ENCODE data around the gene DPY19L2. TPM values are rescaled to one million over a fixed set of nuclear protein-coding genes. Genes with fewer than 3 reads are reported as not detected.
"Not testable (repeated sequence)": the region's sequence is repeated elsewhere in the genome, so short reads cannot be mapped to it uniquely, and the experiment has no call there.

Gene DPY19L2
- total RNA-seq, 1 donor from 2014 or later = 41.3 TPM

DNA sequence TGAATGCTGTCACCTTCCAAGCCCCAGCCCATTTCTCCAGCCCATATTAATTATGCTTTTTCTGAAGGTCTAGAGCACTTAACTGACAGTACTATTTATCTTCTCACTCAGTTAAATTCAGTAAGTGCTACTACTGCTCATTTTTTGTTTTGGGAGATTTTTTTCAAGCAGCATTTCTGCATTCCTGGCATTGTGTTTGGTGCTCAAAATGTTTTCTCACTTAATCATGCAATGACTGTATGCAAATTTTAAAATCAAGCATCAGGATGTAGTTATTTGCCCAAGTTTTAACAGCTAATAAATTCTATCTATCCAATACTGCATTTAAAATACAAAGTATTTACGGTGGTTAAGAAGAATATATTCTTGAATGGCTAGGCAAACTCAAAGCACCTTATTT lies 1.6 kb upstream of the DPY19L2 start:
- ATAC-seq (ENCODE audit: poor library complexity); intact Hi-C loops (cut with DNase I); DNase-seq: not testable (repeated sequence)

GRCh38 chr12:63669427-63669826 lies 1.1 kb upstream of the DPY19L2 start:
- intact Hi-C loops (cut with DNase I); ATAC-seq (ENCODE audit: poor library complexity); DNase-seq: not testable (repeated sequence)

DNA sequence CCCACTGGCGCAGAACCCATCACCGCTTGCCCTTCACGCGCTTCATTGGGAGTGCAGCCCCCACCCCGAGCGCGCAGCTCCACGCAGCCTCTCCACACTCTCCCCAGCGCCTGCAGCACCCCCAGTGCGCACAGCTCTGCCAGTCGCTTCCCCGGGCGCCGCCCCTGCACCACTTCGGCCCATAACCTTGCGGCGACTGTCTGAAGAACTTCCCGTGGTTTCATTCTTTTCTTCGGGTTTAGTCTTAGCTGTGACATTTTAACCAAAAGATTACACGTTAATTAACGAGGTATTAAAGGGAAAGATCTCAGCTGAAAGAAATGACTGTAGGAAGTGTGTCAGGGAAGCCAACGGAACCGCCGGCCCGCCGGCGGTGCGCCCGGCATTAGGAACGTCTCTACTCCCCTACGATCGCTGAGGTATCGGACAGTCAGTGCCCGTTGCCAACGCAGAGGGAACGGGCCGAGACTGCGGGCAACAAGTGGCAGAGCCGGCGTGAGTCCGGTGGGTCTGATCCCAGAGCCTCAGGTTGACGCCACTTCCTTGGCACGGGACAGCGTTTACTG lies 590 bp upstream of the DPY19L2 start:
- intact Hi-C loops (cut with DNase I) = not testable (repeated sequence)
- DNase-seq (peak; percentile 57), ATAC-seq (ENCODE audit: poor library complexity) (peak; percentile 71)

DNA sequence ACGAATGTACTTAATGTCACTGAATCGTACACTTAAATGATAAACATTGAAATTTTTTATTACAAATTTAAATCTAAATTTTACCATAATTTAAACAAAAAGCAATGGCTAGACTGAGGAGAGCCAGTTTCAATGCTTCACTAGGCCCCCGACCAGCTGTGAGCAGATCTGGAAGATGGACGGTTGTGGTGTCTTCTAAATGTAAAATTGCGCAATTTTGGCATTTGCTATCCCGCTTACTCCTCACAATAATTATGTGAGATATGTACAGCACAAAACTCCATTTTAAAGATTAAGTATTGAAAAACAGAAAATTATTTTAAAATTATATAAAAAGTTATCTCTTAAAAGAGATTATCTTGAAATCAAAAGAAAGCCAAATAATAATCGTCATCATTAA lies 5.3 kb downstream of the DPY19L2 start:
- DNase-seq; intact Hi-C loops (cut with DNase I); ATAC-seq (ENCODE audit: poor library complexity): not testable (repeated sequence)

GRCh38 chr12:63658501-63658900 lies 9.8 kb downstream of the DPY19L2 start:
- DNase-seq; ATAC-seq (ENCODE audit: poor library complexity); intact Hi-C loops (cut with DNase I): not testable (repeated sequence)

GRCh38 chr12:63656407-63656806 lies 11.9 kb downstream of the DPY19L2 start:
- DNase-seq; intact Hi-C loops (cut with DNase I); ATAC-seq (ENCODE audit: poor library complexity): not testable (repeated sequence)

DNA sequence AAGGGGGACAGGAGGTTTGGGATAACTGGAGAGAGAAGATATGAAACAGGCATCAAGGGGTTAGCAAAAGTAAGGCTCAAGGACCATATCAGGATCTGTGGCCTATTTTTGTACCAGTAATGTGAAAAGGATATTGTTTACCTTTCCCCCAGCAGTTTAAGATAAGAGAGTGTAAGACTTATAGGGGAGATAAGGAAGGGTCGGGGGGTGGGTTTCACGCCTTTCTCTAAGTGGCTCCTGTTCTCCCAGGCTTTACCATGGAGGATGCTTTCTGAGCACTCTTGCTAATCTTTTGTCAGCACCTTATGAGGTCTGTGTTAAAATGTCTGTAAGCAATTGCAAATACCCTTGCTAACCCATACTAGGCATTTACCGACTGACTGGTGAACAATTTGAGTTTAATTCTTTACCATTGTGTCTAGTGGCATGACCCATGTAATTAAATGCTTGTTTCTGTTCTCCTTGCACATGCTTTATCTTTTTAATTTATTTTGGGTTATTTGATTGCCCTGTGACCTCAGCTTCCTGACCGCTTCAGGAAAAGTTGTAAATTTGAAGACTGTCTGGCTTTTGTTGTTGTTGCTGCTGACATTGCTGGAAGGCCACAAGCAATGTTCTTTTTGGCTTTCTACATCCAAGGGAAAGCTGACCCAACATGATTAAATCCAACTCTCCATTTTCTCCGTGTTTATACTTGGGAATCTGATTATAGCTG lies 12.6 kb downstream of the DPY19L2 start:
- DNase-seq; intact Hi-C loops (cut with DNase I); ATAC-seq (ENCODE audit: poor library complexity): not testable (repeated sequence)

DNA sequence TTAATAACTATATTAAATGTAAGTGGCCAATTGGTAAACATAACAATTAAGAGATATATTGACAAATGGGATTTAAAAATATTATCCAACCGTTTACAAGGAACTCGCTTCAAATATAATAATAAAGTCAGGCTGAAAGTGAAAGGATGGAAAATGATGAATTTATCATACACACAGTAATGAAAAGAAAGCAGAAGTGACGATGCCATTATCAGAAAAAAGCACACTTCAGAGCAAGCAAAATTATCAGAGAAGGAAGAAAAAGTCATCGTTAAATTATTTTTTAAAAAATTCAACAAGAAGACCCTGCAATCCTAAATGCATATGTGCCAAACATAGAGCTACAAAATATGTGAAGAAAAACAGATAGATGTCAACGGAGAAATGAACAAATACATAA lies 13.8 kb downstream of the DPY19L2 start:
- DNase-seq; ATAC-seq (ENCODE audit: poor library complexity); intact Hi-C loops (cut with DNase I): not testable (repeated sequence)

- intact Hi-C loops (cut with DNase I); DNase-seq; ATAC-seq (ENCODE audit: poor library complexity): not testable (repeated sequence)
Observed at GRCh38 chr12:63649517-63649916, 18.8 kb downstream of the DPY19L2 start.

- ATAC-seq (ENCODE audit: poor library complexity); DNase-seq; intact Hi-C loops (cut with DNase I): not testable (repeated sequence)
Observed at GRCh38 chr12:63643381-63644140, 24.7 kb downstream of the DPY19L2 start.

GRCh38 chr12:63624258-63624657 lies 44.0 kb downstream of the DPY19L2 start:
- intact Hi-C loops (cut with DNase I) = not testable (repeated sequence)

DNA sequence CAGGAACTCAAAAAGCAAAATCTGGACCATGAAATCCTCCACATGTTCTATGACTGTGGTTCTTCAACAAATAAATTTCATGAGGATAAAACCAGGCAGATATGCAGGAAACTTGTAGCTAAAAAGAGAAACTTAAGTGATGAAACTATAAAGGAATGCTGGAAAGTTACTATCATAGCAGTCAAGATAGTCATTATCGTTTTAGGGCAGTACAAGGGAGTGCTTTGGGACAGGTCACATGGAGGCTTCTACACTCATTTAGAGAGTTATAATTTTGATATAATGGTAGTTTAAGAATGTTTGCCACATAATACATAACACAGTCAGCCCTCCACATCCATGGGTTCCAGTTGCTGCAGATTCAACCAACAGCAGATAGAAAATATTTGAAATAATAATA lies 52.7 kb downstream of the DPY19L2 start:
- ATAC-seq (ENCODE audit: poor library complexity) = peak; percentile 63
- intact Hi-C loops (cut with DNase I); DNase-seq: not testable (repeated sequence)

More at GRCh38 chr12:63624258-63624657, 44.0 kb downstream of the DPY19L2 start:
- ATAC-seq (ENCODE audit: poor library complexity) = peak; percentile 57
- DNase-seq = not testable (repeated sequence)

DNA sequence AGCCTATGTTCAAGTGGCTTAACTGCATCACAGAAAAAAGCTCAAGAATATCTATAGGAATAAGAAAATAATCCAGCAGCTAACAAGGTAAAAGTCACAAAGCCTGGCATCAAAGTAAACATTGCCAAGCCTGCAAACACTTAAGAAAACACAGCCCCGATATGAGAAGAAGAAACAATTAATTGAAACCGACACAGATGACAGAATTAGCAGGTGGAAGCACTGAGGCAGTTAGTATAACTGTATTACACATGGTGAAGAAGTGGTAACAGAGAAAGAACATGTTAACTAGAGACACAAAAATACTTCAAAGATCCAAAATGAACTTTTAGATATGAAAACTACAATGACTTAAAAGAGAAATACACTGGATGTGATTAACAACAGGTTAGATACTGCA lies 57.0 kb downstream of the DPY19L2 start:
- intact Hi-C loops (cut with DNase I); DNase-seq; ATAC-seq (ENCODE audit: poor library complexity): not testable (repeated sequence)

DNA sequence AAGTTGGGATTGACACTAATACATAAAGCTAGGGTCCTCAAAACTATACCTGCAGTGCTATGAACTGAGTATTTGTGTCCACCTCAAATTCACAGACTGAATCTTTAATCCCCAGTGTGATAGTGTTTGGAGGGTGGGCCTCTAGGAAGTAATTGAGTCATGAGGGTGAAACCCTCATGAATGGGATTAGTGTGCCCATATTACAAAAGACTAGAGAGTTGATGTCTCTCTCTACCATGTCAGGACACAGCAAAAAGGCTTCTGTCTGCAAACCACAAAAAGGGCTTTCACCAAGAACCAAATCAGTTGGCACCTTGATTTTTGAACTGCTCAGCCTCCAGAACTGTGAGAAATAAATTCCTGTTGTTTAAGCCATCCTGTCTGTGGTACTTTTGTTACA lies 59.0 kb downstream of the DPY19L2 start:
- DNase-seq; intact Hi-C loops (cut with DNase I); ATAC-seq (ENCODE audit: poor library complexity): not testable (repeated sequence)

GRCh38 chr12:63604985-63605384 lies 63.3 kb downstream of the DPY19L2 start:
- intact Hi-C loops (cut with DNase I); ATAC-seq (ENCODE audit: poor library complexity); DNase-seq: not testable (repeated sequence)

DNA sequence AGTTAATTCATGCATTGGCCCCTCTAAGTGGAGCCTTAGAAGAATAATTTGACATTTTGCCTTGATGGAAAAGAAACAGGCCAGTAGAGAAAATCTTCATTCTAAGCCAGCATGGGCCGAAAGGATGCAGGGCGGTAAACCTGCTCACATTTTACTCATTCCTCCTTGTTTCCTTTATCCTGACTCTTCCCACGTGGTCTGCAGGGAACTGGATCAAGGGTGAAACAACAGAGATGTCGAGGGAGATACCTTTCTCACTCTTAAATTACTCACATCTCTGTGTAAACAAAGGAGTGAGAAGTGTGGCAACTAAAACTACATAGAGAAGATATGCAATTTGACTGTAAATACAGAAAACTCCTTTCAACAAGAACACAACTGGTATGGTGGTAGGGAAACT lies 73.5 kb downstream of the DPY19L2 start:
- intact Hi-C loops (cut with DNase I); ATAC-seq (ENCODE audit: poor library complexity); DNase-seq: not testable (repeated sequence)

GRCh38 chr12:63584426-63584825 lies 83.9 kb downstream of the DPY19L2 start:
- DNase-seq; intact Hi-C loops (cut with DNase I); ATAC-seq (ENCODE audit: poor library complexity): not testable (repeated sequence)

GRCh38 chr12:63583289-63583688 lies 85.0 kb downstream of the DPY19L2 start:
- ATAC-seq (ENCODE audit: poor library complexity) = peak; percentile 93
- intact Hi-C loops (cut with DNase I) = not testable (repeated sequence)
- DNase-seq = peak; percentile 49

- intact Hi-C loops (cut with DNase I); ATAC-seq (ENCODE audit: poor library complexity); DNase-seq: not testable (repeated sequence)
Observed at GRCh38 chr12:63577631-63578030, 90.7 kb downstream of the DPY19L2 start.

Measured in Right ventricle myocardium superior (tissue), 1 donor.